AG04449 (cell line): Measurements from ENCODE around the gene RAB7A.
"Not testable (repeated sequence)": the region's sequence is repeated elsewhere in the genome, so short reads cannot be mapped to it uniquely, and the experiment has no call there.

Experiments used
- CTCF ChIA-PET: fragments of 350-600 bp; formaldehyde crosslinking; extraction: SDS; loops from one replicate; lab custom pipeline; 2021; ENCODE audit warnings: antibody characterized with exemption; lab: Yijun Ruan, JAX
- POLR2A ChIA-PET: fragments of 400-600, 350-600 bp; formaldehyde crosslinking; extraction: SDS; loops from one replicate; lab custom pipeline; 2020; ENCODE audit warnings: antibody characterized with exemption, inconsistent platforms; lab: Yijun Ruan, JAX
- DNase-seq: peaks from one replicate; pipeline ENCODE4 v3.0.0-alpha.2; 2010; ENCODE audit warnings: low read depth, low spot score
- H3K4me3 ChIP-seq: 2 replicates; pipeline ENCODE4 v1.5.1; 2011; ENCODE audit warnings: low read depth, mild to moderate bottlenecking, control low read depth, low read length
- CTCF ChIP-seq: IDR thresholded peaks from one replicate; pipeline ENCODE4 v1.5.1; 2011; ENCODE audit warnings: mild to moderate bottlenecking, moderate library complexity, low read length, control low read depth, inconsistent platforms; ENCODE audit not compliant: insufficient read depth; ENCODE audit errors: missing control alignments

RAB7A gene

GRCh38 chr3:128742821-128743594 is 17.0 kb downstream of the RAB7A start:
- CTCF ChIA-PET, result no interaction called here
- H3K4me3 ChIP-seq, result no peak overlapping the region
- POLR2A ChIA-PET, result no interaction called here
- no peak for TF ChIP-seq CTCF
- DNase-seq, result no peak

GRCh38 chr3:128745742-128746141 is 19.8 kb downstream of the RAB7A start:
- no peak for DNase-seq
- CTCF ChIA-PET, result interaction anchor here (1.1 to 1.5 kb wide), 3 partner anchors 8 to 65 kb away, joined by 3 to 4 read pairs (median 3); no protein-coding TSS in a partner anchor
- H3K4me3 ChIP-seq, result no peak overlapping the region
- POLR2A ChIA-PET, result no interaction called here
- no peak for TF ChIP-seq CTCF

GRCh38 chr3:128746881-128747280 is 20.9 kb downstream of the RAB7A start:
- no peak overlapping the region for H3K4me3 ChIP-seq
- CTCF ChIA-PET, result interaction anchor here (1.3 to 1.5 kb wide), 3 partner anchors 21 to 66 kb away, joined by 3 to 5 read pairs (median 4); no protein-coding TSS in a partner anchor
- no peak for DNase-seq
- no peak for TF ChIP-seq CTCF
- POLR2A ChIA-PET, result interaction anchor here (0.9 kb wide), 1 partner anchor 9 kb away, joined by 3 read pairs; no protein-coding TSS in a partner anchor

- no peak overlapping the region for H3K4me3 ChIP-seq
- no peak for TF ChIP-seq CTCF
- POLR2A ChIA-PET, result no interaction called here
- DNase-seq, result no peak
- CTCF ChIA-PET, result interaction anchor here (1.1 kb wide), 1 partner anchor 14 kb away, joined by 3 read pairs; no protein-coding TSS in a partner anchor
These were observed 22.6 kb downstream of the RAB7A start for GRCh38 chr3:128748557-128748956.

GRCh38 chr3:128749035-128749434 is 23.1 kb downstream of the RAB7A start:
- ChIA-PET POLR2A (no interaction called here), CTCF (interaction anchor here (1.1 kb wide), 1 partner anchor 13 kb away, joined by 3 read pairs; no protein-coding TSS in a partner anchor)
- DNase-seq, result no peak
- no peak overlapping the region for H3K4me3 ChIP-seq
- TF ChIP-seq CTCF, result no peak

- H3K4me3 ChIP-seq, DNase-seq, POLR2A ChIA-PET: not testable (repeated sequence)
- CTCF ChIA-PET, result interaction anchor here (1.1 kb wide), 1 partner anchor 13 kb away, joined by 3 read pairs; no protein-coding TSS in a partner anchor
These were observed 23.6 kb downstream of the RAB7A start for GRCh38 chr3:128749561-128749960.
